HepG2 (cell line): Measurements from ENCODE around the gene LRRC39. TPM values are rescaled to one million over a fixed set of nuclear protein-coding genes. Genes with fewer than 3 reads are reported as not detected.

ENCODE experiments used
- ATAC-seq: fragments of 200-7000 bp; cut with Tn5 transposase; 3 replicates; pipeline ENCODE4 v1.9.1; 2020; ENCODE audit warnings: mild to moderate bottlenecking, moderate library complexity
- BruUV-seq: library from RNA; stranded (reverse); fragments of 400-500 nt; replicated peaks from 2 replicates; lab custom pipeline; 2021; lab: Mats Ljungman, UMichigan
- CTCF ChIA-PET: fragments of 300-600 bp; formaldehyde crosslinking; extraction: SDS; loops from one replicate; lab custom pipeline; 2021; ENCODE audit warnings: low total read pairs, inconsistent platforms, low intra/inter-chr PET ratio; lab: Yijun Ruan, JAX
- POLR2A ChIA-PET: fragments of 350-600 bp; sonication (Branson Sonifier 250); formaldehyde crosslinking; loops from one replicate; lab custom pipeline; 2020; ENCODE audit warnings: antibody characterized with exemption, inconsistent platforms; lab: Yijun Ruan, JAX
- DNase-seq: peaks from one replicate; pipeline ENCODE4 v3.0.0-alpha.2; 2015; ENCODE audit warnings: low spot score
- FAIRE-seq: peaks from 3 replicates; lab custom pipeline; 2011; peaks lifted over from hg19 to GRCh38; lab: Jason Lieb, UNC
- H2AFZ ChIP-seq: one replicate; pipeline ENCODE4 v1.6.1; 2011; ENCODE audit warnings: low read length, inconsistent platforms
- H3K27ac ChIP-seq: fragments of 300-600 bp; 3 replicates; pipeline ENCODE4 v1.8.0; 2011; ENCODE audit warnings: mixed run types, mild to moderate bottlenecking, mixed read lengths, low read length, inconsistent platforms; ENCODE audit not compliant: insufficient read depth; ENCODE audit errors: extremely low read length
- H3K27me3 ChIP-seq, 2 experiments: fragments of 200-600 bp in 1 of 2; 2 replicates in 1 of 2; 3 replicates in 1 of 2; pipeline versions ENCODE4 v1.6.0 to v1.8.0; 2011; ENCODE audit warnings: low read length in 2 of 2, mild to moderate bottlenecking in 2 of 2, moderate library complexity in 2 of 2, inconsistent platforms in 1 of 2; ENCODE audit not compliant: insufficient read depth in 2 of 2, control insufficient read depth in 1 of 2
- H3K36me3 ChIP-seq, 2 experiments: fragments of 200-600 bp in 1 of 2; replicated peaks in 1 of 2; 2 replicates in 1 of 2; 3 replicates in 1 of 2; pipeline versions ENCODE4 v1.5.1 to v1.8.0; 2011; ENCODE audit warnings: low read length in 2 of 2, inconsistent platforms in 1 of 2; ENCODE audit not compliant: insufficient read depth in 2 of 2, control insufficient read depth in 1 of 2
- H3K4me1 ChIP-seq: 2 replicates; pipeline ENCODE4 v1.5.1; 2012; ENCODE audit warnings: low read length, inconsistent platforms; ENCODE audit not compliant: insufficient read depth
- H3K4me2 ChIP-seq: 2 replicates; pipeline ENCODE4 v1.6.0; 2011; ENCODE audit warnings: low read depth, low read length, inconsistent platforms
- H3K4me3 ChIP-seq, 3 experiments: fragments of 200-600 bp in 1 of 3; sonication (generic), shearing (Covaris generic) in 1 of 3; replicated peaks in 1 of 3; 2 replicates each; pipeline ENCODE4 v1.5.1; 2011 to 2016; ENCODE audit warnings: low read length in 3 of 3, inconsistent platforms in 2 of 3, low read depth in 2 of 3, mild to moderate bottlenecking in 2 of 3, control low read depth in 1 of 3, mixed read lengths in 1 of 3; ENCODE audit not compliant: insufficient read depth in 1 of 3
- H3K79me2 ChIP-seq: one replicate; pipeline ENCODE4 v1.6.1; 2011; ENCODE audit warnings: low read length, inconsistent platforms; ENCODE audit not compliant: insufficient read depth
- H3K9ac ChIP-seq: 2 replicates; pipeline ENCODE4 v1.6.0; 2011; ENCODE audit warnings: mild to moderate bottlenecking, low read depth, low read length, inconsistent platforms; ENCODE audit not compliant: insufficient read depth
- H3K9me3 ChIP-seq: 2 replicates; pipeline ENCODE4 v1.5.1; 2012; ENCODE audit warnings: mild to moderate bottlenecking, low read length
- H4K20me1 ChIP-seq: 2 replicates; pipeline ENCODE4 v1.6.0; 2011; ENCODE audit warnings: inconsistent platforms, mild to moderate bottlenecking, low read length, moderate library complexity; ENCODE audit not compliant: insufficient read depth
- IRF9 ChIP-seq: sonication (generic); formaldehyde crosslinking; IDR thresholded peaks from 2 replicates; pipeline ENCODE4 v1.8.0; 2022; ENCODE audit warnings: missing genetic modification reagents, mild to moderate bottlenecking, borderline replicate concordance
- KLF11 ChIP-seq: IDR thresholded peaks from 2 replicates; pipeline ENCODE4 v1.6.1; 2016; ENCODE audit warnings: missing compliant biosample characterization
- SNAI1 ChIP-seq: sonication (generic); formaldehyde crosslinking; IDR thresholded peaks from 2 replicates; pipeline ENCODE4 v1.5.0; 2020; ENCODE audit warnings: mild to moderate bottlenecking, missing genetic modification reagents, borderline replicate concordance
- TARDBP ChIP-seq: sonication (generic); formaldehyde crosslinking; IDR thresholded peaks from 2 replicates; pipeline ENCODE4 v1.8.0; 2022; ENCODE audit warnings: mild to moderate bottlenecking, missing genetic modification reagents
- TOPORS ChIP-seq: sonication (generic); formaldehyde crosslinking; IDR thresholded peaks from 2 replicates; pipeline ENCODE4 v1.8.0; 2023; ENCODE audit warnings: mild to moderate bottlenecking, missing genetic modification reagents
- ZNF12 ChIP-seq: sonication (generic); formaldehyde crosslinking; IDR thresholded peaks from 2 replicates; pipeline ENCODE4 v1.5.0; 2020; ENCODE audit warnings: missing genetic modification reagents
- ZNF251 ChIP-seq: sonication (generic); formaldehyde crosslinking; IDR thresholded peaks from 2 replicates; pipeline ENCODE4 v1.9.0; 2021; ENCODE audit warnings: mild to moderate bottlenecking, missing genetic modification reagents
- ZNF570 ChIP-seq: sonication (generic); formaldehyde crosslinking; IDR thresholded peaks from 2 replicates; pipeline ENCODE4 v1.4.0; 2020; ENCODE audit warnings: mild to moderate bottlenecking, missing genetic modification reagents, borderline replicate concordance
- ZNF713 ChIP-seq: sonication (generic); formaldehyde crosslinking; IDR thresholded peaks from 2 replicates; pipeline ENCODE4 v1.4.0; 2020; ENCODE audit warnings: mild to moderate bottlenecking, missing genetic modification reagents
- in situ Hi-C: cut with HindIII; loops from 2 replicates; pipeline ENCODE4 v1.10.0; 2017; ENCODE audit warnings: low pct_unique_long_range_greater_than_20kb; ENCODE audit not compliant: extremely low pct_ligation_motif_present
- intact Hi-C: fragments of 100-400 bp; cut with micrococcal nuclease; formaldehyde crosslinking; loops from one replicate; pipeline ENCODE4 v1.10.0; 2022; ENCODE audit not compliant: unreplicated experiment
- polyA plus RNA-seq, 8 experiments: library from polyadenylated mRNA; depleted of rRNA in 3 of 8; stranded (reverse) in 7 of 8; unstranded in 1 of 8; fragments of >200 nt; fragmentation: Illumina TruSeq in 4 of 8; extraction: Trizol in 4 of 8; gene quantifications; 2 replicates each; pipeline versions ENCODE4 v1.2.1 to v1.2.3, GENCODE V29; 2011 to 2016; ENCODE audit warnings: low read depth in 4 of 8, missing spikeins in 1 of 8, mixed read lengths in 1 of 8; ENCODE audit not compliant: insufficient read depth in 1 of 8
- total RNA-seq, 5 experiments: library from RNA; depleted of rRNA; stranded (reverse); fragments of >200 nt; fragmentation: Illumina TruSeq; extraction: Trizol; gene quantifications; 2 replicates each; pipeline ENCODE4 v1.2.3, GENCODE V29; 2016; ENCODE audit warnings: low read depth in 1 of 5
- TF ChIP-seq, protein P1 (sequence below): sonication (generic); formaldehyde crosslinking; IDR thresholded peaks from 2 replicates; pipeline ENCODE4 v1.5.0; 2020; ENCODE audit warnings: mild to moderate bottlenecking, missing genetic modification reagents
- TF ChIP-seq, protein P2 (sequence below): IDR thresholded peaks from 2 replicates; pipeline ENCODE4 v1.6.1; 2016; ENCODE audit warnings: control low read depth
- TF ChIP-seq, protein P3 (sequence below): sonication (generic); formaldehyde crosslinking; IDR thresholded peaks from 2 replicates; pipeline ENCODE4 v1.4.0; 2020; ENCODE audit warnings: missing genetic modification reagents, borderline replicate concordance
- TF ChIP-seq, protein P4 (sequence below): sonication (generic); formaldehyde crosslinking; conservative IDR thresholded peaks from 2 replicates; pipeline ENCODE4 v1.4.0; 2020; ENCODE audit warnings: missing genetic modification reagents

LRRC39 gene
- total and polyA plus RNA-seq, 2 of the 13 experiments (the other 11 are each of a cell fraction or from before 2014, with no cell fraction given), result 0.07 to 0.32 TPM

- H3K4me3 ChIP-seq, result no peak overlapping the region
- BruUV-seq, result no TSS peak
- ChIA-PET POLR2A (no interaction called here), CTCF (no interaction called here)
- no peak overlapping the region for H3K4me2 ChIP-seq
- H3K27me3 ChIP-seq, result no peaks in the 10 kb centered on the region
- intact Hi-C loops (no loop called here), in situ Hi-C loops (no loop called here)
- H3K4me1 ChIP-seq, result no peaks in the 10 kb centered on the region
- H2AFZ ChIP-seq, result no peak overlapping the region
- FAIRE-seq, result no peak
- H3K9me3 ChIP-seq, result no peaks in the 10 kb centered on the region
- no peaks in the 10 kb centered on the region for H4K20me1 ChIP-seq
- H3K9ac ChIP-seq, result no peak overlapping the region
- no peak for DNase-seq
- ATAC-seq, result no peak
- H3K79me2 ChIP-seq, result no peaks in the 10 kb centered on the region
- peaks cover 0 to 9% of the 10 kb centered on the region in 2 experiments; a peak in 2 of 5 replicates for H3K36me3 ChIP-seq
- no peak overlapping the region for H3K27ac ChIP-seq
- TF ChIP-seq ZNF713 (CRISPR knock-in tag), result no peak
- no peak for TF ChIP-seq ZNF570
- TF ChIP-seq SNAI1 (CRISPR knock-in tag), result no peak
- TF ChIP-seq, protein P1, sequence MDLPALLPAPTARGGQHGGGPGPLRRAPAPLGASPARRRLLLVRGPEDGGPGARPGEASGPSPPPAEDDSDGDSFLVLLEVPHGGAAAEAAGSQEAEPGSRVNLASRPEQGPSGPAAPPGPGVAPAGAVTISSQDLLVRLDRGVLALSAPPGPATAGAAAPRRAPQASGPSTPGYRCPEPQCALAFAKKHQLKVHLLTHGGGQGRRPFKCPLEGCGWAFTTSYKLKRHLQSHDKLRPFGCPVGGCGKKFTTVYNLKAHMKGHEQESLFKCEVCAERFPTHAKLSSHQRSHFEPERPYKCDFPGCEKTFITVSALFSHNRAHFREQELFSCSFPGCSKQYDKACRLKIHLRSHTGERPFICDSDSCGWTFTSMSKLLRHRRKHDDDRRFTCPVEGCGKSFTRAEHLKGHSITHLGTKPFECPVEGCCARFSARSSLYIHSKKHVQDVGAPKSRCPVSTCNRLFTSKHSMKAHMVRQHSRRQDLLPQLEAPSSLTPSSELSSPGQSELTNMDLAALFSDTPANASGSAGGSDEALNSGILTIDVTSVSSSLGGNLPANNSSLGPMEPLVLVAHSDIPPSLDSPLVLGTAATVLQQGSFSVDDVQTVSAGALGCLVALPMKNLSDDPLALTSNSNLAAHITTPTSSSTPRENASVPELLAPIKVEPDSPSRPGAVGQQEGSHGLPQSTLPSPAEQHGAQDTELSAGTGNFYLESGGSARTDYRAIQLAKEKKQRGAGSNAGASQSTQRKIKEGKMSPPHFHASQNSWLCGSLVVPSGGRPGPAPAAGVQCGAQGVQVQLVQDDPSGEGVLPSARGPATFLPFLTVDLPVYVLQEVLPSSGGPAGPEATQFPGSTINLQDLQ (CRISPR knock-in tag), result no peak
- no peak for TF ChIP-seq KLF11
- TF ChIP-seq, protein P2, sequence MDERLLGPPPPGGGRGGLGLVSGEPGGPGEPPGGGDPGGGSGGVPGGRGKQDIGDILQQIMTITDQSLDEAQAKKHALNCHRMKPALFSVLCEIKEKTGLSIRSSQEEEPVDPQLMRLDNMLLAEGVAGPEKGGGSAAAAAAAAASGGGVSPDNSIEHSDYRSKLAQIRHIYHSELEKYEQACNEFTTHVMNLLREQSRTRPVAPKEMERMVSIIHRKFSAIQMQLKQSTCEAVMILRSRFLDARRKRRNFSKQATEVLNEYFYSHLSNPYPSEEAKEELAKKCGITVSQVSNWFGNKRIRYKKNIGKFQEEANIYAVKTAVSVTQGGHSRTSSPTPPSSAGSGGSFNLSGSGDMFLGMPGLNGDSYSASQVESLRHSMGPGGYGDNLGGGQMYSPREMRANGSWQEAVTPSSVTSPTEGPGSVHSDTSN (CRISPR knock-in tag), result no peak
- TF ChIP-seq ZNF251, result no peak
- no peak for TF ChIP-seq ZNF12
- no peak for TF ChIP-seq IRF9 (CRISPR knock-in tag)
- TF ChIP-seq, protein P3, sequence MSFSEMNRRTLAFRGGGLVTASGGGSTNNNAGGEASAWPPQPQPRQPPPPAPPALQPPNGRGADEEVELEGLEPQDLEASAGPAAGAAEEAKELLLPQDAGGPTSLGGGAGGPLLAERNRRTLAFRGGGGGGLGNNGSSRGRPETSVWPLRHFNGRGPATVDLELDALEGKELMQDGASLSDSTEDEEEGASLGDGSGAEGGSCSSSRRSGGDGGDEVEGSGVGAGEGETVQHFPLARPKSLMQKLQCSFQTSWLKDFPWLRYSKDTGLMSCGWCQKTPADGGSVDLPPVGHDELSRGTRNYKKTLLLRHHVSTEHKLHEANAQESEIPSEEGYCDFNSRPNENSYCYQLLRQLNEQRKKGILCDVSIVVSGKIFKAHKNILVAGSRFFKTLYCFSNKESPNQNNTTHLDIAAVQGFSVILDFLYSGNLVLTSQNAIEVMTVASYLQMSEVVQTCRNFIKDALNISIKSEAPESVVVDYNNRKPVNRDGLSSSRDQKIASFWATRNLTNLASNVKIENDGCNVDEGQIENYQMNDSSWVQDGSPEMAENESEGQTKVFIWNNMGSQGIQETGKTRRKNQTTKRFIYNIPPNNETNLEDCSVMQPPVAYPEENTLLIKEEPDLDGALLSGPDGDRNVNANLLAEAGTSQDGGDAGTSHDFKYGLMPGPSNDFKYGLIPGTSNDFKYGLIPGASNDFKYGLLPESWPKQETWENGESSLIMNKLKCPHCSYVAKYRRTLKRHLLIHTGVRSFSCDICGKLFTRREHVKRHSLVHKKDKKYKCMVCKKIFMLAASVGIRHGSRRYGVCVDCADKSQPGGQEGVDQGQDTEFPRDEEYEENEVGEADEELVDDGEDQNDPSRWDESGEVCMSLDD (CRISPR knock-in tag), result no peak
- TF ChIP-seq, protein P4, sequence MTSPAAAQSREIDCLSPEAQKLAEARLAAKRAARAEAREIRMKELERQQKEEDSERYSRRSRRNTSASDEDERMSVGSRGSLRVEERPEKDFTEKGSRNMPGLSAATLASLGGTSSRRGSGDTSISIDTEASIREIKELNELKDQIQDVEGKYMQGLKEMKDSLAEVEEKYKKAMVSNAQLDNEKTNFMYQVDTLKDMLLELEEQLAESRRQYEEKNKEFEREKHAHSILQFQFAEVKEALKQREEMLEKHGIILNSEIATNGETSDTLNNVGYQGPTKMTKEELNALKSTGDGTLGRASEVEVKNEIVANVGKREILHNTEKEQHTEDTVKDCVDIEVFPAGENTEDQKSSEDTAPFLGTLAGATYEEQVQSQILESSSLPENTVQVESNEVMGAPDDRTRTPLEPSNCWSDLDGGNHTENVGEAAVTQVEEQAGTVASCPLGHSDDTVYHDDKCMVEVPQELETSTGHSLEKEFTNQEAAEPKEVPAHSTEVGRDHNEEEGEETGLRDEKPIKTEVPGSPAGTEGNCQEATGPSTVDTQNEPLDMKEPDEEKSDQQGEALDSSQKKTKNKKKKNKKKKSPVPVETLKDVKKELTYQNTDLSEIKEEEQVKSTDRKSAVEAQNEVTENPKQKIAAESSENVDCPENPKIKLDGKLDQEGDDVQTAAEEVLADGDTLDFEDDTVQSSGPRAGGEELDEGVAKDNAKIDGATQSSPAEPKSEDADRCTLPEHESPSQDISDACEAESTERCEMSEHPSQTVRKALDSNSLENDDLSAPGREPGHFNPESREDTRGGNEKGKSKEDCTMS, result no peak
- no peak for TF ChIP-seq TARDBP (CRISPR knock-in tag)
- TF ChIP-seq TOPORS (CRISPR knock-in tag), result no peak
- TF ChIP-seq, all 625 proteins: peak for 0
Observed at GRCh38 chr1:100222428-100222827, 44.4 kb upstream of the LRRC39 start.
